Hepatic stellate cell (primary cell): ENCODE data around the gene PHF1.

Experiments
- DNase-seq: peaks from one replicate; pipeline ENCODE4 v3.0.0; 2011; ENCODE audit warnings: low spot score

Gene PHF1

GRCh38 chr6:33458676-33459075 is 47.9 kb downstream of the PHF1 start:
- no peak for DNase-seq

GRCh38 chr6:33459226-33459625 is 48.4 kb downstream of the PHF1 start:
- DNase-seq = no peak
